B cell (primary cell): ENCODE results near the gene ALDH1B1.

ENCODE experiments used
- CTCF ChIP-seq: fragments of 200-600 bp; IDR thresholded peaks from one replicate; pipeline ENCODE4 v1.8.0; 2022; ENCODE audit warnings: antibody characterized with exemption, mild to moderate bottlenecking
- EZH2 ChIP-seq: IDR thresholded peaks from 2 replicates; pipeline ENCODE4 v1.6.1; 2012; ENCODE audit warnings: borderline replicate concordance, low read depth, mild to moderate bottlenecking, moderate library complexity, low read length; ENCODE audit not compliant: insufficient read depth, poor library complexity, severe bottlenecking

GRCh38 chr9:38373679-38374078 lies 18.8 kb upstream of the ALDH1B1 start:
- no peak for TF ChIP-seq EZH2
- TF ChIP-seq CTCF: no peak
